Measurements from ENCODE around the gene RCBTB2. TPM values are rescaled to one million over a fixed set of nuclear protein-coding genes. Genes with fewer than 3 reads are reported as not detected.

RCBTB2 gene
- total RNA-seq, 1 experiment from 2014 or later: 11.7 TPM

DNA sequence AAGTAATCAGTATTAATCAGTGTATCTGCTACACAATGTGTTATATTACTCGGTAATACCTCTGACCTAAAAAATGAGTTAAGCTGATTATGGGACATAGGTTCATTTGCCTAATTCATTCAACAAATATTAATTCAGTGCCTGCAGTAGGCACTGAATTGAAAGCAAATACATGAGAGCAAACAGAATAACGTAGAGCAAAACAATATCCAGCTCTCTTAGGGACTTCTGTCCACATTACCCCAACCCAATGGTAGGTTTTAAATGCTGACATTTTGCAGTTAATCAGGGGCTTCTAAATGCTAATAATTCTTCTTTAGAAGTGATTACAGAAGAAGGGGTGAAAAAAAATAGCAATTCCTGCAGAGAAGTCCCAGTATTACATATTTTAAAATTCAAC lies 4.9 kb downstream of the RCBTB2 start:
- no peak overlapping the region for H3K9ac ChIP-seq (ENCODE audit: extremely low read depth, insufficient read length, low read length)
- no peaks in the 10 kb centered on the region for H3K9me3 Mint-ChIP-seq
- WGBS (ENCODE audit: extremely low coverage, insufficient read length, low lambda C conversion rate): no CpG with 5 or more reads among the region's 2 CpGs
- DNase-seq: no peak
- no peak overlapping the region for H3K23ac ChIP-seq (ENCODE audit: insufficient read length, low read depth, low read length)
- H4K5ac ChIP-seq (ENCODE audit: insufficient read length, low read depth, low read length): no peak overlapping the region
- H3K4me2 ChIP-seq (ENCODE audit: insufficient read depth, insufficient read length, low read length): no peak overlapping the region
- H3K4me1 Mint-ChIP-seq: peaks cover 7% of the 10 kb centered on the region in 2 experiments
- H3K14ac ChIP-seq (ENCODE audit: insufficient read depth, low read length): no peak overlapping the region
- H3K4me3 Mint-ChIP-seq: no peak overlapping the region
- H3K9me3 ChIP-seq (ENCODE audit: control insufficient read depth, low read depth, low read length): no peaks in the 10 kb centered on the region
- H3K79me1 ChIP-seq (ENCODE audit: insufficient read depth, low read depth, low read length, poor library complexity, severe bottlenecking): no peaks in the 10 kb centered on the region
- H3K23me2 ChIP-seq (ENCODE audit: insufficient read length, low read depth, low read length, poor library complexity, severe bottlenecking): peaks cover 5% of the 10 kb centered on the region
- no peak overlapping the region for H3K27ac ChIP-seq (ENCODE audit: insufficient read length, low read depth, low read length)
- no peak overlapping the region for H4K8ac ChIP-seq (replicated peaks; ENCODE audit: insufficient read length, low read depth, low read length)
- no peaks in the 10 kb centered on the region for H3K4me1 ChIP-seq (ENCODE audit: insufficient read depth, low read length)
- H3T11ph ChIP-seq (ENCODE audit: low read length): no peak overlapping the region
- no peak overlapping the region for H2BK5ac ChIP-seq (ENCODE audit: insufficient read length, low read length)
- H3K27me3 ChIP-seq (ENCODE audit: insufficient read depth, low read length): no peaks in the 10 kb centered on the region
- H3K27ac Mint-ChIP-seq: no peak overlapping the region
- TF ChIP-seq, protein P1, sequence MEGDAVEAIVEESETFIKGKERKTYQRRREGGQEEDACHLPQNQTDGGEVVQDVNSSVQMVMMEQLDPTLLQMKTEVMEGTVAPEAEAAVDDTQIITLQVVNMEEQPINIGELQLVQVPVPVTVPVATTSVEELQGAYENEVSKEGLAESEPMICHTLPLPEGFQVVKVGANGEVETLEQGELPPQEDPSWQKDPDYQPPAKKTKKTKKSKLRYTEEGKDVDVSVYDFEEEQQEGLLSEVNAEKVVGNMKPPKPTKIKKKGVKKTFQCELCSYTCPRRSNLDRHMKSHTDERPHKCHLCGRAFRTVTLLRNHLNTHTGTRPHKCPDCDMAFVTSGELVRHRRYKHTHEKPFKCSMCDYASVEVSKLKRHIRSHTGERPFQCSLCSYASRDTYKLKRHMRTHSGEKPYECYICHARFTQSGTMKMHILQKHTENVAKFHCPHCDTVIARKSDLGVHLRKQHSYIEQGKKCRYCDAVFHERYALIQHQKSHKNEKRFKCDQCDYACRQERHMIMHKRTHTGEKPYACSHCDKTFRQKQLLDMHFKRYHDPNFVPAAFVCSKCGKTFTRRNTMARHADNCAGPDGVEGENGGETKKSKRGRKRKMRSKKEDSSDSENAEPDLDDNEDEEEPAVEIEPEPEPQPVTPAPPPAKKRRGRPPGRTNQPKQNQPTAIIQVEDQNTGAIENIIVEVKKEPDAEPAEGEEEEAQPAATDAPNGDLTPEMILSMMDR (conservative IDR thresholded peaks at IDR 0.05): no peak
- no peak overlapping the region for H2AK5ac ChIP-seq (ENCODE audit: insufficient read length, low read length)
- H2BK15ac ChIP-seq (ENCODE audit: low read depth, low read length): no peak overlapping the region
- H3K79me2 ChIP-seq (ENCODE audit: insufficient read depth, low read length): no peaks in the 10 kb centered on the region; the same call in 1 of the 2 replicates
- H2BK12ac ChIP-seq (ENCODE audit: insufficient read length, low read depth, low read length): no peak overlapping the region
- H3K4ac ChIP-seq (ENCODE audit: low read depth, low read length): no peak overlapping the region
- H3K18ac ChIP-seq (ENCODE audit: insufficient read length, low read depth, low read length): no peak overlapping the region
- no peak overlapping the region for H2BK120ac ChIP-seq (ENCODE audit: low read depth, low read length, poor library complexity, severe bottlenecking)
- H3K27me3 Mint-ChIP-seq (ENCODE audit: low read depth): no peaks in the 10 kb centered on the region
- no peak overlapping the region for H3K56ac ChIP-seq (ENCODE audit: insufficient read length, low read depth, low read length)
- H4K91ac ChIP-seq (ENCODE audit: insufficient read length, low read depth, low read length): no peak overlapping the region
- H2BK20ac ChIP-seq (ENCODE audit: low read depth, low read length, poor library complexity, severe bottlenecking): no peak overlapping the region
- H2AFZ ChIP-seq (ENCODE audit: low read length): no peak overlapping the region
- no peaks in the 10 kb centered on the region for H4K20me1 ChIP-seq (ENCODE audit: control insufficient read depth, insufficient read depth, insufficient read length)
- no peaks in the 10 kb centered on the region for H3K36me3 Mint-ChIP-seq (ENCODE audit: insufficient read depth in 1 of 3, low read depth in 3 of 3)

Data from H9 (cell line).